A549 (cell line): Measurements from ENCODE around the gene USP15. TPM values are rescaled to one million over a fixed set of nuclear protein-coding genes. Genes with fewer than 3 reads are reported as not detected.

Experiments
- ATAC-seq, 2 experiments: fragments of 200-7000 bp in 1 of 2; fragments of >200 bp in 1 of 2; cut with Nextera tagmentation in 1 of 2; cut with Tn5 transposase in 1 of 2; 3 replicates each; pipeline versions ENCODE4 v1.8.0 to v1.9.1; 2018 to 2020; ENCODE audit warnings: mild to moderate bottlenecking in 1 of 2, moderate library complexity in 1 of 2
- CTCF ChIA-PET: fragments of 300-600 bp; sonication (Branson Sonifier 250); formaldehyde crosslinking; extraction: SDS; loops from one replicate; lab custom pipeline; 2021; ENCODE audit warnings: antibody characterized with exemption, inconsistent platforms; lab: Yijun Ruan, JAX
- POLR2A ChIA-PET: fragments of 350-600 bp; formaldehyde crosslinking; extraction: SDS; loops from one replicate; lab custom pipeline; 2021; ENCODE audit warnings: antibody characterized with exemption, inconsistent platforms; lab: Yijun Ruan, JAX
- DNase-seq, 2 experiments: peaks; one replicate each; pipeline versions ENCODE4 v3.0.0 to v3.0.0-alpha.2; 2011 to 2016; ENCODE audit warnings: low read depth in 1 of 2, low spot score in 1 of 2
- FAIRE-seq: peaks from 2 replicates; lab custom pipeline; 2011; peaks lifted over from hg19 to GRCh38; lab: Jason Lieb, UNC
- H3K27ac ChIP-seq, 2 experiments: fragments of >200 bp; sonication (Bioruptor Twin); formaldehyde crosslinking; 3 replicates each; pipeline ENCODE4 v1.5.1; 2016 to 2017
- H3K4me1 ChIP-seq: fragments of >200 bp; sonication (Bioruptor Twin); formaldehyde crosslinking; 3 replicates; pipeline ENCODE4 v1.6.1; 2016
- H3K4me2 ChIP-seq: fragments of >200 bp; sonication (Bioruptor Twin); formaldehyde crosslinking; 3 replicates; pipeline ENCODE4 v1.6.1; 2016
- H3K4me3 ChIP-seq: fragments of >200 bp; sonication (Bioruptor Twin); formaldehyde crosslinking; 3 replicates; pipeline ENCODE4 v1.5.1; 2016
- H3K9me3 ChIP-seq: fragments of >200 bp; sonication (Bioruptor Twin); formaldehyde crosslinking; 3 replicates; pipeline ENCODE4 v1.6.1; 2016
- BHLHE40 ChIP-seq: IDR thresholded peaks from 2 replicates; pipeline ENCODE4 v1.6.1; 2012; ENCODE audit warnings: low read depth, low read length, inconsistent platforms
- CBX2 ChIP-seq: fragments of 200-600 bp; sonication (generic); IDR thresholded peaks from 2 replicates; pipeline ENCODE4 v1.6.1; 2016; ENCODE audit warnings: low read depth, mild to moderate bottlenecking, borderline replicate concordance
- CBX8 ChIP-seq: fragments of 200-600 bp; sonication (generic); IDR thresholded peaks from 2 replicates; pipeline ENCODE4 v1.6.1; 2016
- CHD2 ChIP-seq: fragments of 150-350 bp; IDR thresholded peaks from 2 replicates; pipeline ENCODE4 v1.6.1; 2014; ENCODE audit warnings: low read length; ENCODE audit not compliant: partially characterized antibody
- CTCF ChIP-seq: fragments of >200 bp; sonication (Bioruptor Twin); formaldehyde crosslinking; IDR thresholded peaks from 3 replicates; pipeline ENCODE4 v1.5.1; 2016
- EP300 ChIP-seq, 2 experiments: fragments of >200 bp; sonication (Bioruptor Twin); formaldehyde crosslinking; IDR thresholded peaks; 2 replicates in 1 of 2; 3 replicates in 1 of 2; pipeline ENCODE4 v1.6.1; 2016 to 2017
- HDAC2 ChIP-seq: fragments of 200-600 bp; sonication (generic); IDR thresholded peaks from 2 replicates; pipeline ENCODE4 v1.6.1; 2016
- JUN ChIP-seq, 2 experiments: fragments of >200 bp; sonication (Bioruptor Twin); formaldehyde crosslinking; IDR thresholded peaks; 2 replicates in 1 of 2; 3 replicates in 1 of 2; pipeline ENCODE4 v1.6.1; 2016 to 2017
- KDM5A ChIP-seq: fragments of 200-600 bp; sonication (generic); IDR thresholded peaks from 2 replicates; pipeline ENCODE4 v1.6.1; 2016; ENCODE audit warnings: antibody characterized with exemption, mild to moderate bottlenecking
- MAFK ChIP-seq: fragments of 450-650 bp; IDR thresholded peaks from 2 replicates; pipeline ENCODE4 v1.6.1; 2014; ENCODE audit not compliant: partially characterized antibody
- MYC ChIP-seq: IDR thresholded peaks from 2 replicates; pipeline ENCODE4 v1.6.1; 2012; ENCODE audit warnings: mild to moderate bottlenecking, inconsistent platforms, low read length, improper control_type of control experiment, borderline replicate concordance
- NR3C1 ChIP-seq: fragments of >200 bp; sonication (Bioruptor Twin); formaldehyde crosslinking; IDR thresholded peaks from 3 replicates; pipeline ENCODE4 v1.6.1; 2017
- PBX3 ChIP-seq: IDR thresholded peaks from 2 replicates; pipeline ENCODE4 v1.6.1; 2012
- POLR2A ChIP-seq: IDR thresholded peaks from 2 replicates; pipeline ENCODE4 v1.6.1; 2012; ENCODE audit warnings: mild to moderate bottlenecking, low read length
- RAD21 ChIP-seq, 2 experiments: fragments of >200 bp in 1 of 2; sonication (Bioruptor Twin) in 1 of 2; formaldehyde crosslinking in 1 of 2; IDR thresholded peaks in 1 of 2; conservative IDR thresholded peaks in 1 of 2; 2 replicates in 1 of 2; 3 replicates in 1 of 2; pipeline ENCODE4 v1.6.1; 2012 to 2018; ENCODE audit warnings: inconsistent platforms in 1 of 2
- RARB ChIP-seq: fragments of 250-450 bp; sonication (Bioruptor Pico); IDR thresholded peaks from 2 replicates; pipeline ENCODE4 v1.8.0; 2021; ENCODE audit warnings: mild to moderate bottlenecking, moderate library complexity
- RFX5 ChIP-seq: fragments of 450-650 bp; IDR thresholded peaks from 2 replicates; pipeline ENCODE4 v1.7.1; 2014; ENCODE audit warnings: antibody characterized with exemption, mild to moderate bottlenecking, moderate library complexity
- TFCP2L1 ChIP-seq: fragments of 250-450 bp; sonication (Bioruptor Pico); IDR thresholded peaks from 2 replicates; pipeline ENCODE4 v1.5.0; 2021; ENCODE audit warnings: mild to moderate bottlenecking
- ZFP36 ChIP-seq: fragments of 450-650 bp; IDR thresholded peaks from 2 replicates; pipeline ENCODE4 v1.6.1; 2014; ENCODE audit warnings: borderline replicate concordance; ENCODE audit not compliant: partially characterized antibody
- ZNF302 ChIP-seq: fragments of 250-450 bp; sonication (Bioruptor Pico); IDR thresholded peaks from 2 replicates; pipeline ENCODE4 v1.9.0; 2021; ENCODE audit warnings: inconsistent platforms, mild to moderate bottlenecking, moderate library complexity
- WGBS: methylation state at CpG from one replicate; pipeline ENCODE4 v1.1.6; 2017; ENCODE audit errors: missing lambda C conversion rate; 5-methylcytosine and 5-hydroxymethylcytosine counted together
- polyA plus RNA-seq, 4 experiments: library from polyadenylated mRNA; depleted of rRNA in 3 of 4; stranded (reverse); fragments of >200 nt; fragmentation: RNase III in 1 of 4; extraction: RNeasy Plus Mini Kit Qiagen cat#74134 plus additional on column Dnase treatment in 1 of 4; gene quantifications; 2 replicates in 3 of 4; 3 replicates in 1 of 4; pipeline ENCODE4 v1.2.3, GENCODE V29; 2011 to 2017
- TF ChIP-seq, protein P1 (sequence below): fragments of 200-600 bp; sonication (generic); IDR thresholded peaks from 2 replicates; pipeline ENCODE4 v1.6.1; 2016; ENCODE audit warnings: antibody characterized with exemption, mild to moderate bottlenecking, moderate library complexity

Gene USP15
- polyA plus RNA-seq, 2 of the 4 experiments (the other 2 are of a cell fraction), result 30.4 to 67.6 TPM

DNA sequence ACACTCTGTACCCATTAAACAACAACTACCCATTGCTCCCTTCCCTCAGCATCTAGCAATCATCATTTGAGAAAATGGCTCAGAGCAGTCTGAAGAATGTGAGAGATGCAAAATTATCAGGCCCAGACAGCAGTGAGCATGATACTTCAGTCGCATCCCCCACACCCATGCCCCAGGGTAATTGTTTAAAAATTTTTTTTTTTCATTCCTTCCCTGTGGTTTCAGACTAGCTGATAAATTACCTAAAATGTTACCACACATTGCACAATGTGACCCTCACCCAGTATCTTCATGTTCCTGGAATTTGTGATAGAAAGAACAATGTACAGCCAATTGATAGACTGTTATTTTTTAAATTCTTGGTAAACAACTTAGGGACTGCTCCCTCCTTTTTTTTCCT is 11.3 kb upstream of the USP15 start:
- no peak for DNase-seq
- ChIA-PET CTCF (interaction anchor here (1.3 kb wide), 1 partner anchor 39 kb away, joined by 3 read pairs; no protein-coding TSS in a partner anchor), POLR2A (no interaction called here)
- Histone ChIP-seq H3K4me2 (no peak overlapping the region), H3K9me3 (no peaks in the 10 kb centered on the region), H3K4me1 (no peaks in the 10 kb centered on the region), H3K27ac (no peak overlapping the region), H3K4me3 (no peak overlapping the region)
- TF ChIP-seq TFCP2L1 (CRISPR knock-in tag) (no peak), RAD21 (conservative IDR thresholded peaks at IDR 0.05 in 1 of 2, IDR thresholded peaks at IDR 0.05 in 1 of 2) (no peak), RFX5 (no peak), JUN (IDR thresholded peaks at IDR 0.05) (no peak), PBX3 (no peak), ZFP36 (no peak), MYC (no peak), NR3C1 (no peak), MAFK (no peak)
- TF ChIP-seq, protein P1, sequence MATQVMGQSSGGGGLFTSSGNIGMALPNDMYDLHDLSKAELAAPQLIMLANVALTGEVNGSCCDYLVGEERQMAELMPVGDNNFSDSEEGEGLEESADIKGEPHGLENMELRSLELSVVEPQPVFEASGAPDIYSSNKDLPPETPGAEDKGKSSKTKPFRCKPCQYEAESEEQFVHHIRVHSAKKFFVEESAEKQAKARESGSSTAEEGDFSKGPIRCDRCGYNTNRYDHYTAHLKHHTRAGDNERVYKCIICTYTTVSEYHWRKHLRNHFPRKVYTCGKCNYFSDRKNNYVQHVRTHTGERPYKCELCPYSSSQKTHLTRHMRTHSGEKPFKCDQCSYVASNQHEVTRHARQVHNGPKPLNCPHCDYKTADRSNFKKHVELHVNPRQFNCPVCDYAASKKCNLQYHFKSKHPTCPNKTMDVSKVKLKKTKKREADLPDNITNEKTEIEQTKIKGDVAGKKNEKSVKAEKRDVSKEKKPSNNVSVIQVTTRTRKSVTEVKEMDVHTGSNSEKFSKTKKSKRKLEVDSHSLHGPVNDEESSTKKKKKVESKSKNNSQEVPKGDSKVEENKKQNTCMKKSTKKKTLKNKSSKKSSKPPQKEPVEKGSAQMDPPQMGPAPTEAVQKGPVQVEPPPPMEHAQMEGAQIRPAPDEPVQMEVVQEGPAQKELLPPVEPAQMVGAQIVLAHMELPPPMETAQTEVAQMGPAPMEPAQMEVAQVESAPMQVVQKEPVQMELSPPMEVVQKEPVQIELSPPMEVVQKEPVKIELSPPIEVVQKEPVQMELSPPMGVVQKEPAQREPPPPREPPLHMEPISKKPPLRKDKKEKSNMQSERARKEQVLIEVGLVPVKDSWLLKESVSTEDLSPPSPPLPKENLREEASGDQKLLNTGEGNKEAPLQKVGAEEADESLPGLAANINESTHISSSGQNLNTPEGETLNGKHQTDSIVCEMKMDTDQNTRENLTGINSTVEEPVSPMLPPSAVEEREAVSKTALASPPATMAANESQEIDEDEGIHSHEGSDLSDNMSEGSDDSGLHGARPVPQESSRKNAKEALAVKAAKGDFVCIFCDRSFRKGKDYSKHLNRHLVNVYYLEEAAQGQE, result no peak
- WGBS, result 64% methylated on average over 1 of the region's 1 CpG
- no peak for ATAC-seq
- FAIRE-seq, result no peak

DNA sequence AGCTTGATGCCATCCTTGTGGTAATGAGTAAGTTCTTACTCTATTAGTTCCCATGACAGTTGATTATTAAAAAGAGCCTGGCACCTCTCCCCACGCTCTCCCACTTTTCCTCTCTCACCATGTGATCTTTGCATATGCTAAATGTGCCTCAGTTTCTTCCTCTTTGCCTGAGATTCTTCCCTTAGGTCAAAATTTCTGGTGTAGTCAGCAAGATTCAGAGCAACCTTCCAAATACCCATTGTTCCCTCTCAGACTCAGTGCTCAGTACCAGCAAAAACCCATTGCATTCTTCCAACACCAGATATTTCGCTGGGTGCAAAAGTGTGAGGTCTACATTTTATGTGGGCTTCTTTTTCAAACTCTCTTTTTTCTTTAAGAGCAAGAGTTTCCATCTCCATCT is 10.8 kb upstream of the USP15 start:
- no peak for FAIRE-seq
- H3K4me2 ChIP-seq, result no peak overlapping the region
- TF ChIP-seq ZNF302 (CRISPR knock-in tag), result no peak
- peak; percentile 17 for TF ChIP-seq MAFK
- TF ChIP-seq CBX2, result no peak
- TF ChIP-seq, all 56 proteins: peak for 1
- ChIA-PET POLR2A (no interaction called here), CTCF (no interaction called here)
- 38% methylated on average over 2 of the region's 2 CpGs for WGBS
- H3K4me1 ChIP-seq, result no peaks in the 10 kb centered on the region
- no peaks in the 10 kb centered on the region for H3K9me3 ChIP-seq
- DNase-seq (no peak), ATAC-seq (no peak)
- H3K27ac ChIP-seq, result no peak overlapping the region
- H3K4me3 ChIP-seq, result no peak overlapping the region

GRCh38 chr12:62250671-62251608 is 9.3 kb upstream of the USP15 start:
- H3K4me3 ChIP-seq, result no peak overlapping the region
- 48% methylated on average over 3 of the region's 3 CpGs for WGBS
- H3K9me3 ChIP-seq, result no peaks in the 10 kb centered on the region
- no peaks in the 10 kb centered on the region for H3K4me1 ChIP-seq
- ATAC-seq, result no peak
- DNase-seq, result no peak
- H3K27ac ChIP-seq, result no peak overlapping the region
- no peak for FAIRE-seq
- ChIA-PET CTCF (interaction anchor here (2.0 kb wide), 1 partner anchor 9 kb away, joined by 9 read pairs; the partner anchor contains the start of gene USP15), POLR2A (no interaction called here)
- H3K4me2 ChIP-seq, result no peak overlapping the region
- TF ChIP-seq POLR2A (no peak), RARB (CRISPR knock-in tag) (no peak), CBX8 (no peak), CTCF (no peak), ZFP36 (no peak), KDM5A (no peak), BHLHE40 (no peak), MAFK (no peak), CHD2 (no peak), EP300 (IDR thresholded peaks at IDR 0.05) (no peak), HDAC2 (no peak)
- TF ChIP-seq, protein P1, result no peak
